K562 (cell line): ENCODE results near the gene ITSN2. TPM values are rescaled to one million over a fixed set of nuclear protein-coding genes. Genes with fewer than 3 reads are reported as not detected.
A peak's percentile ranks its signal among the peaks of the same experiment; 100 is the strongest.

Source experiments
- ATAC-seq: fragments of 200-7000 bp; cut with Tn5 transposase; 3 replicates; pipeline ENCODE4 v1.9.1; 2020; ENCODE audit warnings: moderate library complexity
- BruUV-seq: library from RNA; stranded (reverse); fragments of 400-500 nt; replicated peaks from 2 replicates; lab custom pipeline; 2021; lab: Mats Ljungman, UMichigan
- CTCF ChIA-PET: fragments of 300-600 bp; formaldehyde crosslinking; extraction: SDS; loops from one replicate; lab custom pipeline; 2021; ENCODE audit warnings: low intra/inter-chr PET ratio; lab: Yijun Ruan, JAX
- POLR2A ChIA-PET: fragments of 300-600, 350-650 bp; sonication (Branson Sonifier 250); formaldehyde crosslinking; extraction: SDS; loops from one replicate; lab custom pipeline; 2021; ENCODE audit warnings: antibody characterized with exemption, inconsistent platforms; lab: Yijun Ruan, JAX
- DNase-seq, 4 experiments: peaks; one replicate each; pipeline versions ENCODE4 v3.0.0 to v3.0.0-alpha.2; 2011 to 2018; ENCODE audit warnings: low spot score in 3 of 4, mixed read lengths in 3 of 4; ENCODE audit errors: extremely low read depth in 1 of 4
- FAIRE-seq: peaks from 2 replicates; lab custom pipeline; 2011; peaks lifted over from hg19 to GRCh38; lab: Jason Lieb, UNC
- H2AFZ ChIP-seq: 2 replicates; pipeline ENCODE4 v1.6.0; 2011; ENCODE audit warnings: low read depth, low read length, control low read depth, inconsistent platforms
- H3K27ac ChIP-seq: fragments of 200-600 bp; 3 replicates; pipeline ENCODE4 v1.8.0; 2011; ENCODE audit warnings: low read depth, mild to moderate bottlenecking, control low read depth, inconsistent platforms, low read length, moderate library complexity, mixed read lengths; ENCODE audit errors: extremely low read depth
- H3K27me3 ChIP-seq, 2 experiments: fragments of 300-600 bp in 1 of 2; 2 replicates in 1 of 2; 3 replicates in 1 of 2; pipeline versions ENCODE4 v1.6.0 to v1.8.0; 2011; ENCODE audit warnings: inconsistent platforms in 2 of 2, low read length in 2 of 2, mild to moderate bottlenecking in 1 of 2, mixed read lengths in 1 of 2, moderate library complexity in 1 of 2; ENCODE audit not compliant: control insufficient read depth in 2 of 2, insufficient read depth in 2 of 2
- H3K36me3 ChIP-seq: fragments of 300-600 bp; 3 replicates; pipeline ENCODE4 v1.8.0; 2011; ENCODE audit warnings: mild to moderate bottlenecking, low read length, inconsistent platforms; ENCODE audit not compliant: control insufficient read depth, insufficient read depth
- H3K4me1 ChIP-seq, 2 experiments: fragments of 200-600 bp in 1 of 2; replicated peaks in 1 of 2; 2 replicates in 1 of 2; 3 replicates in 1 of 2; pipeline versions ENCODE4 v1.5.1 to v1.8.0; 2011; ENCODE audit warnings: inconsistent platforms in 2 of 2, low read length in 2 of 2, mild to moderate bottlenecking in 1 of 2, mixed read lengths in 1 of 2, moderate library complexity in 1 of 2; ENCODE audit not compliant: control insufficient read depth in 2 of 2, insufficient read depth in 2 of 2
- H3K4me2 ChIP-seq: 2 replicates; pipeline ENCODE4 v1.6.1; 2011; ENCODE audit warnings: low read length, control low read depth, inconsistent platforms, mixed read lengths; ENCODE audit not compliant: insufficient read depth
- H3K4me3 ChIP-seq: fragments of 200-600 bp; sonication (generic), shearing (Covaris generic); 2 replicates; pipeline ENCODE4 v1.5.1; 2016; ENCODE audit warnings: control low read depth, inconsistent platforms
- H3K79me2 ChIP-seq: fragments of 200-600 bp; 3 replicates; pipeline ENCODE4 v1.8.0; 2011; ENCODE audit warnings: low read length, inconsistent platforms; ENCODE audit not compliant: control insufficient read depth, insufficient read depth
- H3K9ac ChIP-seq, 2 experiments: 2 replicates each; pipeline versions ENCODE4 v1.6.0 to v1.6.1; 2011; ENCODE audit warnings: low read depth in 2 of 2, low read length in 2 of 2, control low read depth in 1 of 2, inconsistent platforms in 1 of 2, mild to moderate bottlenecking in 1 of 2, mixed read lengths in 1 of 2; ENCODE audit not compliant: insufficient read depth in 1 of 2
- H3K9me1 ChIP-seq: one replicate; pipeline ENCODE4 v1.6.0; 2011; ENCODE audit warnings: inconsistent platforms, mild to moderate bottlenecking, low read length, moderate library complexity; ENCODE audit not compliant: control insufficient read depth, insufficient read depth
- H3K9me3 ChIP-seq: replicated peaks from 2 replicates; pipeline ENCODE4 v1.5.1; 2011; ENCODE audit warnings: low read depth, low read length, inconsistent platforms; ENCODE audit not compliant: control insufficient read depth, insufficient read depth
- H4K20me1 ChIP-seq: replicated peaks from 2 replicates; pipeline ENCODE4 v1.6.1; 2011; ENCODE audit warnings: low read length, inconsistent platforms, mixed read lengths; ENCODE audit not compliant: control insufficient read depth, insufficient read depth
- FOSL1 ChIP-seq: fragments of 200-800 bp; sonication (Bioruptor generic); conservative IDR thresholded peaks from 2 replicates; pipeline ENCODE4 v1.6.1; 2016; ENCODE audit warnings: missing genetic modification characterization, missing compliant biosample characterization
- HMGN3 ChIP-seq: IDR thresholded peaks from 2 replicates; pipeline ENCODE4 v1.6.1; 2011; ENCODE audit warnings: borderline replicate concordance, low read depth, mild to moderate bottlenecking, mixed read lengths, low read length; ENCODE audit not compliant: insufficient read length; ENCODE audit errors: extremely low read depth
- MEIS2 ChIP-seq: fragments of 450-650 bp; IDR thresholded peaks from 2 replicates; pipeline ENCODE4 v1.6.1; 2014; ENCODE audit warnings: mild to moderate bottlenecking; ENCODE audit not compliant: partially characterized antibody
- RAD21 ChIP-seq, 2 experiments: fragments of 250-450 bp in 1 of 2; fragments of 450-650 bp in 1 of 2; sonication (Bioruptor Pico) in 1 of 2; formaldehyde crosslinking in 1 of 2; IDR thresholded peaks in 1 of 2; conservative IDR thresholded peaks in 1 of 2; 2 replicates each; pipeline versions ENCODE4 v1.4.0 to v1.8.0; 2020 to 2022; ENCODE audit warnings: mild to moderate bottlenecking in 2 of 2, moderate library complexity in 1 of 2
- SIN3B ChIP-seq: fragments of 450-650 bp; IDR thresholded peaks from 2 replicates; pipeline ENCODE4 v1.6.1; 2017; ENCODE audit warnings: low read depth, mild to moderate bottlenecking, moderate library complexity
- WGBS: fragments of 100-300 bp; shearing (Covaris generic); methylation state at CpG from one replicate; pipeline ENCODE4 v1.1.6; 2016; ENCODE audit warnings: low coverage, mixed read lengths; ENCODE audit not compliant: insufficient coverage; ENCODE audit errors: missing lambda C conversion rate; 5-methylcytosine and 5-hydroxymethylcytosine counted together
- in situ Hi-C: fragments of 300-500 bp; cut with MboI; formaldehyde crosslinking; loops from 4 replicates; pipeline ENCODE4 v1.15.0; 2018; ENCODE audit warnings: inconsistent platforms, mixed read lengths
- intact Hi-C: fragments of 100-400 bp; cut with micrococcal nuclease; formaldehyde crosslinking; loops from 2 replicates; pipeline ENCODE4 v1.14.2; 2022
- polyA plus RNA-seq, 8 experiments: library from polyadenylated mRNA; depleted of rRNA in 4 of 8; stranded (reverse) in 5 of 8; unstranded in 3 of 8; fragments of >200 nt; fragmentation: Nextera tagmentation in 2 of 8; fragmentation: Illumina TruSeq in 1 of 8; extraction: Ambion mirVana in 2 of 8; extraction: Trizol in 1 of 8; gene quantifications; 2 replicates each; pipeline versions ENCODE4 v1.2.1 to v1.2.3, GENCODE V29; 2011 to 2014; ENCODE audit warnings: inconsistent platforms in 1 of 8, missing spikeins in 1 of 8
- total RNA-seq, 7 experiments: library from RNA; depleted of rRNA in 6 of 7; stranded (reverse); fragments of >200 nt in 6 of 7; fragmentation: Illumina TruSeq in 2 of 7; extraction: Trizol in 2 of 7; gene quantifications; 2 replicates each; pipeline versions ENCODE4 v1.2.1 to v1.2.3, GENCODE V29; 2011 to 2021; ENCODE audit warnings: low replicate concordance in 1 of 7
- TF ChIP-seq, protein P1 (sequence below), 2 experiments: IDR thresholded peaks in 1 of 2; conservative IDR thresholded peaks in 1 of 2; 2 replicates each; pipeline ENCODE4 v1.6.1; 2016; ENCODE audit warnings: low read depth in 2 of 2, mild to moderate bottlenecking in 1 of 2, missing compliant biosample characterization in 1 of 2, missing genetic modification characterization in 1 of 2, moderate library complexity in 1 of 2
- TF ChIP-seq, protein P2 (sequence below): fragments of 450-650 bp; IDR thresholded peaks from 2 replicates; pipeline ENCODE4 v1.6.1; 2016

ITSN2 gene
- total and polyA plus RNA-seq, 9 of the 15 experiments (the other 6 are each of a cell fraction or from before 2014, with no cell fraction given): 6.6 to 19.9 (median 15.2) TPM

DNA sequence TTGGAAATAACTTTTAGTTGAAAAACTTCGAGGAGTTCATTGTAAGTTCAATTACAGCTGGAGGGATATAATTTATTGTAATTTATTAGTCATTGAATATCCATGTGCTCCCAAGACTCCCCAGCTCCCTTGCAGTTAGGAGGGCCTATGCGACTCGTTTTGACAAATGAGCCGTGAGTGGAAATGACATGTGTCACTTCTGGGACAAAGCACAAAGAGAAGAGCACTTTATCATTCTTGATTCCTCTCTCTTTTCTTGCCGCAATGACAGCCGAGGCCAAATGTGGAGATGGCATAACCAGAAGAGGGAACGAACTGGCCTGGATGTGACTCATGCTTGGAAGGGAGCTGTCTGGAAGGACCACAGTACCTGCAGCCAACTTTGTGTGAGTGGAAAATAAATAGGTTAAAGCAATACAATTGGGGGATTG, 44.2 kb upstream of the ITSN2 start:
- in situ Hi-C loops (loop anchor here (10.0 to 25.0 kb wide), 2 partner anchors 383 to 720 kb away; partner anchors contain the start of genes CENPO and PTRHD1), intact Hi-C loops (no loop called here)
- no peaks in the 10 kb centered on the region for H3K27me3 ChIP-seq
- FAIRE-seq (no peak), DNase-seq (no peak), ATAC-seq (no peak)
- H2AFZ ChIP-seq: peak overlapping the region; percentile 20; the same call in 1 of the 2 replicates
- H3K27ac ChIP-seq: no peak overlapping the region
- no peaks in the 10 kb centered on the region for H3K79me2 ChIP-seq
- no TSS peak for BruUV-seq
- no peak overlapping the region for H3K4me3 ChIP-seq
- no peak overlapping the region for H3K9ac ChIP-seq
- POLR2A ChIA-PET: interaction anchor here (1.1 kb wide), 1 partner anchor 8 kb away, joined by 3 read pairs; no protein-coding TSS in a partner anchor
- H3K9me1 ChIP-seq: no peaks in the 10 kb centered on the region
- no peak overlapping the region for H3K4me2 ChIP-seq
- H3K4me1 ChIP-seq: peaks cover 3 to 4% of the 10 kb centered on the region in 2 experiments; a peak in 1 of 5 replicates
- H3K9me3 ChIP-seq: no peaks in the 10 kb centered on the region
- WGBS: 46% methylated on average over 7 of the region's 7 CpGs
- H4K20me1 ChIP-seq: no peaks in the 10 kb centered on the region
- no peak for TF ChIP-seq SIN3B
- TF ChIP-seq RAD21 (CRISPR knock-in tag; conservative IDR thresholded peaks at IDR 0.05 in 1 of 2, IDR thresholded peaks at IDR 0.05 in 1 of 2): no peak
- TF ChIP-seq MEIS2: peak; percentile 30
- TF ChIP-seq HMGN3: no peak
- TF ChIP-seq, protein P1, sequence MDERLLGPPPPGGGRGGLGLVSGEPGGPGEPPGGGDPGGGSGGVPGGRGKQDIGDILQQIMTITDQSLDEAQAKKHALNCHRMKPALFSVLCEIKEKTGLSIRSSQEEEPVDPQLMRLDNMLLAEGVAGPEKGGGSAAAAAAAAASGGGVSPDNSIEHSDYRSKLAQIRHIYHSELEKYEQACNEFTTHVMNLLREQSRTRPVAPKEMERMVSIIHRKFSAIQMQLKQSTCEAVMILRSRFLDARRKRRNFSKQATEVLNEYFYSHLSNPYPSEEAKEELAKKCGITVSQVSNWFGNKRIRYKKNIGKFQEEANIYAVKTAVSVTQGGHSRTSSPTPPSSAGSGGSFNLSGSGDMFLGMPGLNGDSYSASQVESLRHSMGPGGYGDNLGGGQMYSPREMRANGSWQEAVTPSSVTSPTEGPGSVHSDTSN (CRISPR knock-in tag; IDR thresholded peaks at IDR 0.05; ENCODE audit: low read depth): no peak
- TF ChIP-seq, protein P1 (tag; conservative IDR thresholded peaks at IDR 0.05; ENCODE audit: low read depth): 0 out of 2 replicates have a peak, but pooled peaks have one; percentile 12
- 0 out of 2 replicates have a peak, but pooled peaks have one; percentile 16 for TF ChIP-seq FOSL1 (tag)
- TF ChIP-seq, protein P2, sequence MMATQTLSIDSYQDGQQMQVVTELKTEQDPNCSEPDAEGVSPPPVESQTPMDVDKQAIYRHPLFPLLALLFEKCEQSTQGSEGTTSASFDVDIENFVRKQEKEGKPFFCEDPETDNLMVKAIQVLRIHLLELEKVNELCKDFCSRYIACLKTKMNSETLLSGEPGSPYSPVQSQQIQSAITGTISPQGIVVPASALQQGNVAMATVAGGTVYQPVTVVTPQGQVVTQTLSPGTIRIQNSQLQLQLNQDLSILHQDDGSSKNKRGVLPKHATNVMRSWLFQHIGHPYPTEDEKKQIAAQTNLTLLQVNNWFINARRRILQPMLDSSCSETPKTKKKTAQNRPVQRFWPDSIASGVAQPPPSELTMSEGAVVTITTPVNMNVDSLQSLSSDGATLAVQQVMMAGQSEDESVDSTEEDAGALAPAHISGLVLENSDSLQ: peak; percentile 35; the same call in 1 of the 2 replicates
- TF ChIP-seq, all 486 proteins: peak for 4
- CTCF ChIA-PET: no interaction called here
- no peaks in the 10 kb centered on the region for H3K36me3 ChIP-seq
